IPS DF 6.9 (cell line): ENCODE results near the gene TTC27.
"Not testable (repeated sequence)": the region's sequence is repeated elsewhere in the genome, so short reads cannot be mapped to it uniquely, and the experiment has no call there.

Experiments used
- DNase-seq: peaks from one replicate; pipeline ENCODE4 v3.0.0-alpha.2; 2013; ENCODE audit warnings: low read depth, low spot score
- H3K27ac ChIP-seq: one replicate; pipeline ENCODE4 v1.5.1; 2013; ENCODE audit warnings: low read length, control low read depth
- H3K27me3 ChIP-seq: 2 replicates; pipeline ENCODE4 v1.6.1; 2013; ENCODE audit warnings: mild to moderate bottlenecking, low read length; ENCODE audit not compliant: control insufficient read depth, insufficient read depth
- H3K36me3 ChIP-seq: 2 replicates; pipeline ENCODE4 v1.6.1; 2013; ENCODE audit warnings: low read length; ENCODE audit not compliant: control insufficient read depth, insufficient read depth
- H3K4me1 ChIP-seq: 2 replicates; pipeline ENCODE4 v1.6.1; 2013; ENCODE audit warnings: low read length; ENCODE audit not compliant: control insufficient read depth, insufficient read depth
- H3K4me3 ChIP-seq: 2 replicates; pipeline ENCODE4 v1.5.1; 2013; ENCODE audit warnings: mild to moderate bottlenecking, low read length
- H3K9me3 ChIP-seq: 2 replicates; pipeline ENCODE4 v1.6.1; 2013; ENCODE audit warnings: low read length, inconsistent platforms; ENCODE audit not compliant: control insufficient read depth, insufficient read depth
- WGBS: extraction: QIAGEN DNeasy Blood & Tissue Kit; methylation state at CpG from one replicate; pipeline ENCODE4 v1.1.7; 2013; ENCODE audit warnings: mixed read lengths, missing lambda C conversion rate; ENCODE audit not compliant: insufficient read length, insufficient coverage; 5-methylcytosine and 5-hydroxymethylcytosine counted together

The TTC27 gene

DNA sequence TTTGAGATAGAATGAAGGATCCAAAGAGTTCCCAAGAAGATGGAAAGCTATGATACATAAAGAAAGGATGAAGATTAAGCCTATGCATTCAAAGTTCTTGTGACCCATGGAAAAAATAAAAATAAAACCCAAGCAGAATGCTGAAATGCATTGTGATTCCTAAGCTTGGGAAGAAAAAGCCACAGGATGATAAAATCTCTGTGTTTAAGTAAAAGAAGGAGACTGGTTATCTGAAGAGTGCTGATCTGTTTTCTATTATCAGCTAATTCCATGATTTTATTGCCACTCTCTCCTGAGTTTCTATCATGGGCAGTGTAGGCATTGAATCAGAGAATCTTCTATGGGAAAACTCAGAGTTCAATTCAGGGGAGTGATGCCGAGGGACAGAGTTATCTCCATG lies 215.8 kb downstream of the TTC27 start:
- no CpG with 5 or more reads among the region's 1 CpG for WGBS
- no peak for DNase-seq
- H3K36me3 ChIP-seq, result no peaks in the 10 kb centered on the region
- no peak overlapping the region for H3K4me3 ChIP-seq
- H3K4me1 ChIP-seq, result no peaks in the 10 kb centered on the region
- H3K27ac ChIP-seq, result no peak overlapping the region
- no peaks in the 10 kb centered on the region for H3K9me3 ChIP-seq
- H3K27me3 ChIP-seq, result no peaks in the 10 kb centered on the region

DNA sequence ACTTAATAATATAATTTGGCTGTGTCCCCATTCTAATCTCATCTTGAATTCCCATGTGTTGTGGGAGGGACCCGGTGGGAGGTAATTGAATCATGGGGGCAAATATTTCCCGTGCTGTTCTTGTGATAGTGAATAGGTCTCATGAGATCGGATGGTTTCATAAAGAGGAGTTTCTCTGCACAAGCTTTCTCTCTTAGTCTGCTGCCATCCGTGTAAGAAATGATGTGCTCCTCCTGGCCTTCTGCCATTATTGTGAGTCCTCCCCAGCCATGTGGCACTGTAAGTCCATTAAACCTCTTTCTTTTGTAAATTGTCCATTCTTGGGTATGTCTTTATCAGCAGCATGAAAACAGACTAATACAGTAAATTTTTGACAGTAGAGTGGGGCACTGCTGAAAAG lies 216.4 kb downstream of the TTC27 start:
- no peak overlapping the region for H3K4me3 ChIP-seq
- WGBS, result no CpG with 5 or more reads among the region's 4 CpGs
- no peaks in the 10 kb centered on the region for H3K27me3 ChIP-seq
- H3K27ac ChIP-seq, result no peak overlapping the region
- H3K36me3 ChIP-seq, result no peaks in the 10 kb centered on the region
- H3K9me3 ChIP-seq, result no peaks in the 10 kb centered on the region
- no peaks in the 10 kb centered on the region for H3K4me1 ChIP-seq
- DNase-seq, result no peak

DNA sequence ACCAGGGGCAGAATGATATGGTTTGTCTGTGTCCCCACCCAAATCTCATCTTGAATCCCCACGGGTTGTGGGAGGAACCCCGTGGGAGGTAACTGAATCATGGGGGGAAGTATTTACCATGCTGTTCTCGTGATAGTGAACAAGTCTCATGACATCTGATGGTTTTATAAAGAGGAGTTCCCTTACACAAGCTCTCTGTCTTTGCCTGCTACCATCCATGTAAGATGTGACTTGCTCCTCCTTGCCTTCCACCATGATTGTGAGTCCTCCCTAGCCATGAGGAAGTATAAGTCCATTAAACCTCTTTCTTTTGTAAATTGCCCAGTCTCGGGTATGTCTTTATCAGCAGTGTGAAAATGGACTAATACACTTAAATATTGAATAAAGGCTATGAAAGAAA lies 218.4 kb downstream of the TTC27 start:
- WGBS, result no CpG with 5 or more reads among the region's 4 CpGs
- not testable (repeated sequence) for H3K27ac ChIP-seq, H3K4me1 ChIP-seq, H3K9me3 ChIP-seq, DNase-seq, H3K36me3 ChIP-seq, H3K27me3 ChIP-seq, H3K4me3 ChIP-seq

DNA sequence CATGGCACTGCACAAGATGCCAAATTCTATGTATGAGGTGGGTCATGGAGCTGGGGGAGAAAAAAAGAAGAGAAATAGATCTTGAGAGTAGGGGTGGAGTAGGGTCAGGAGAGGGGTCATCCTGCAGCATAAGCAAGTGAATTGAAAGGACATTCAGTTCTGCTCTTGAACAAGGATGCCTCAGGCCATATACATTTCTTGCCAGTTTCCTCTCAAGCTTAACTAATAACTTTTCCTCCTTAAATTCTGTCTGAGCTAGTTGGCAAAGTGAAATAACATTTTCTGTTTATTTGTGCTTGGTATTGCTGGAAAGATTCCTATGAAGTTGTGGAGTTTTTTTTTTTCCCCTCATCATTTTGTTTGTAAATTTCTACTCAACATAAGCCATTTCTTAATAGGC lies 219.9 kb downstream of the TTC27 start:
- no peak for DNase-seq
- Histone ChIP-seq H3K9me3 (no peaks in the 10 kb centered on the region), H3K27ac (no peak overlapping the region), H3K27me3 (no peaks in the 10 kb centered on the region), H3K4me1 (no peaks in the 10 kb centered on the region), H3K4me3 (no peak overlapping the region), H3K36me3 (no peaks in the 10 kb centered on the region)

DNA sequence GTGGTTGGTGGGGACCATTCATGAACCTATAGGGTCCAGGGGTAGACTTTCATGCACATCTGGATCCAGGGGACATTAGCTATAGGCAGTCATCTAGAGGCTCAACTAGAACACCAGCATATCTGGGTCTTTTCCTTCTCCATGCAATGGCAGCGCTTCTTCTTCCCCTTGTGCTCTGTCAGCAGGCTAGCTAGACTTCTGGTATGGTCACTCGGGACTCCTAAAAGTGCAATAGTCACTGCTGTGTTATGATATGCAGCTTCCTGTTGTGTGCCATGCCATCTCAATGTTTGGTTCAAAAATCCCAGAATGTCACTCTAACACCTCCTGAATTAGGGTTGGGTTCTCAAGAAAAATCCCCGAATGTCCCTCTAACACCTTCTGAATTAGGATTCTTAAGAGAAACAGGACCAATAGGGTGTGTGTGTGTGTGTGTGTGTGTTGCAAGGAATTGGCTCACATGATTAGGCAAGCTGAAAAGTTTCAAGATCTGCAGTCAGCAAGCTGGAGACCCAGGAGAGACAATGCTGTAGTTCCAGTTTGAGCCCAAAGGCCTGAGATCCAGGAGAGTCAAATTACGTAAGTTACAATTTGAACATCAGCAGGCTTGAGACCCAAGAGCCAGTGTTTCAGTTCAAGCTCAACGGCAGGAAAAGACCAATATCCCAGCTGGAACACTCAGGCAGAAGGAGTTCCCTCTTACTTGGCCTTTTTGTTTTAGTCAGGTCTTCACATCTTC lies 221.8 kb downstream of the TTC27 start:
- no peaks in the 10 kb centered on the region for H3K4me1 ChIP-seq
- no peak for DNase-seq
- H3K36me3 ChIP-seq, result no peaks in the 10 kb centered on the region
- no peaks in the 10 kb centered on the region for H3K9me3 ChIP-seq
- no CpG with 5 or more reads among the region's 5 CpGs for WGBS
- H3K27ac ChIP-seq, result no peak overlapping the region
- no peaks in the 10 kb centered on the region for H3K27me3 ChIP-seq
- H3K4me3 ChIP-seq, result no peak overlapping the region

DNA sequence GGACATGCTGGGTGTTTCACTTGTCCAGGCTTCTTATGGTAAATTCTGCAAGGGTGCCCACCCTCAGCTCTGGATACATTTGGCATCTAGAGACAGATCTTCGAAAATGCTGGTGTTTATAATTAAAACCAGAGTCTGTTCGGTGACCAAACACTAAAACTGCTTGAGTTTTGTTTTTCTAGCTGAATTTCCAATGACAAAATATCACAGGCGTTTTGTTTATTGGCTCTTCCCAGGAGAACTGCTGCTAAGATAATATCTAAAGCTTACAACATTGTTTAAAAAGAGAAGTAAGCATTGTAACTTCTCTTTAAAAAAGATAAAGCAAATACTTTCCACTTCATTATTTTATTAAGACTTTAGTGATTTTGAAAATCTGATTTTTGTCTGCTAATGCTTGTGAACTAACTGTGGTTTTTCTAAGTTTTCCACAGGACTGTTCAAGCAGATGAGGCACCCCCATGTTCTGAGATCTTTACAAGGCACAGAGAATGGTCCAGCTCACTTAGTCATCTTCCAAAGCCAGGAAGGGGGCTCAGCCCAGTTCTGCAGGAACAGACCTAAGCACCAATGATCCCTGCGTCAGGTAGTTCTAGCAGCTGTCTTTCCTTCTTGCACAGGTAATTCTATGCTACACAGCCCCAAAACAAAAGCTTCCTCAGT lies 224.1 kb downstream of the TTC27 start:
- WGBS, result no CpG with 5 or more reads among the region's 4 CpGs

DNA sequence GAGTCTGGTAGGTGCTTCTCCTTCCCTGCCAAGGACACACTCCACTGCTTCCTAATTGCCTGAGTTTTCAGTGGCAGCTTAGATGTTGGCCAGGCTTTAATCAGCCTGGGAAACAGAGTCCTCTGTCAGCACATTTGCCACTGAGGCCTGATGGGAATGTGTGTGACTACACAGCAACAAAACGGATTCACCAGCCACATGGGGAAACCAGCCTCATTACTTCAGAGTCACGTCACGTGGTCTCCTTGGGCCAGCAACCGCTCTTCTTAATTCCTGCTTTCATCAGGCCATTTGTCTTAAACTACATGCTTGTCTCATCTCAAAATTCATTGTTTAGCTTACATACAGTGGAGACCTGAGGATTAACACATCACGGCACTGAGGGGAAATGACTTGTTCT lies 225.0 kb downstream of the TTC27 start:
- H3K27me3 ChIP-seq, result no peaks in the 10 kb centered on the region
- H3K9me3 ChIP-seq, result no peaks in the 10 kb centered on the region
- H3K36me3 ChIP-seq, result no peaks in the 10 kb centered on the region
- DNase-seq, result no peak
- H3K27ac ChIP-seq, result no peak overlapping the region
- H3K4me1 ChIP-seq, result 0 out of 2 replicates have a peak, but pooled peaks cover 1% of the 10 kb centered on the region
- no peak overlapping the region for H3K4me3 ChIP-seq
- no CpG with 5 or more reads among the region's 5 CpGs for WGBS

More for the DNA sequence above, 224.1 kb downstream of the TTC27 start:
- Histone ChIP-seq H3K9me3 (no peaks in the 10 kb centered on the region), H3K27me3 (no peaks in the 10 kb centered on the region), H3K27ac (no peak overlapping the region), H3K4me1 (0 out of 2 replicates have a peak, but pooled peaks cover 1% of the 10 kb centered on the region), H3K36me3 (no peaks in the 10 kb centered on the region), H3K4me3 (no peak overlapping the region)
- no peak for DNase-seq

DNA sequence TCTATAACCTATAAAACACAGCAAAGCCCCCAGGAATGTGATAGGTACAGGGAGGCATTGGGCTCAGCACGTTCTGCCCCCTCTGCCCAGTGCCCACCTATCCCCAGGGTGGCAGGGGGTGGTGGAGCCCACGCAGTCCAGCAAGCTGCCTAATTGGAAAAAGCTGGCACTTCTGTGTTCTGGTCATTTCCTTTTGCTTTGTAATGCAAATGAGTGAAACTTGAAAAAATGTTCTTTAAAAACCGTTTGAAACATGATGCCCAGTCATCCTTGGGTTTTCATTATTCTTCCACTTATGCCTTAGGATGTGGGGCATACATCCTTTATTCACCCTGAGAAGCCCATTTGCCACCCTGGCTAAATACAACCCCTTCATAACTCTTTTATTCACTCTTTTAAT lies 229.0 kb downstream of the TTC27 start:
- Histone ChIP-seq H3K36me3 (no peaks in the 10 kb centered on the region), H3K9me3 (no peaks in the 10 kb centered on the region), H3K27me3 (no peaks in the 10 kb centered on the region), H3K4me3 (no peak overlapping the region), H3K27ac (no peak overlapping the region), H3K4me1 (0 out of 2 replicates have a peak, but pooled peaks cover 1% of the 10 kb centered on the region)
- DNase-seq, result no peak
- no CpG with 5 or more reads among the region's 3 CpGs for WGBS

DNA sequence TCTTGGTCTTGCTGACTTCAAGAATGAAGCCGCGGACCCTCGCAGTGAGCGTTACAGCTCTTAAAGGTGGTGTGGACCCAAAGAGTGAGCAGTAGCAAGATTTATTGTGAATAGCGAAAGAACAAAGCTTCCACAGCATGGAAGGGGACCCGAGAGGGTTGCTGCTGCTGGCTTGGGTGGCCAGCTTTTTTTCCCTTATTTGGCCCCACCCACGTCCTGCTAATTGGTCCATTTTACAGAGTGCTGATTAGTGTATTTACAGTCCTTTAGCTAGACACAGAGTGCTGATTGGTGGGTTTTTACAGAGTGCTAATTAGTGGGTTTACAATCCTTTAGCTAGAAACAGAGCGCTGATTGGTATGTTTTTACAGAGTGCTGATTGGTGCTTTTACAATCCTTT lies 230.9 kb downstream of the TTC27 start:
- H3K9me3 ChIP-seq, result no peaks in the 10 kb centered on the region
- WGBS, result no CpG with 5 or more reads among the region's 8 CpGs
- 0 out of 2 replicates have a peak, but pooled peaks cover 1% of the 10 kb centered on the region for H3K4me1 ChIP-seq
- H3K4me3 ChIP-seq, result no peak overlapping the region
- DNase-seq, result no peak
- no peaks in the 10 kb centered on the region for H3K27me3 ChIP-seq
- H3K36me3 ChIP-seq, result no peaks in the 10 kb centered on the region
- H3K27ac ChIP-seq, result no peak overlapping the region

DNA sequence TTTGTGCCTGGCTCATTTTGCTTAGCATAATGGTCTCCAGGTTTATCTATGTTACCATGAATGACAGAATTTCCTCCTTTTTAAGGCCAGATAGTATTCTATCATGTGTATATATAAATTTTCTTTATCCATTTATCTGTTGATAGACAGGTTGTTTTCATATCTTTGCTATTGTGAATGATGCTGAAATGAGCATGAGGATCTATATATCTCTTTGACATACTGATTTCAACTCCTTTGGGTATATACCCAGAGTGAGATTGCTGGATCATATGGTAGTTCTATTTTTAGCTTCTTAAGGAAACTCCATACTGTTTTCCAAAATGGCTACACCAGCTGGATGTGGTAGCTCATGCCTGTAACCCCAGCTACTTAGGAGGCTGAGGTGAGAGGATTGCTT lies 232.5 kb downstream of the TTC27 start:
- no peaks in the 10 kb centered on the region for H3K27me3 ChIP-seq
- no peak overlapping the region for H3K27ac ChIP-seq
- H3K9me3 ChIP-seq, result no peaks in the 10 kb centered on the region
- H3K4me1 ChIP-seq, result 0 out of 2 replicates have a peak, but pooled peaks cover 1% of the 10 kb centered on the region
- H3K4me3 ChIP-seq, result no peak overlapping the region
- no peak for DNase-seq
- no peaks in the 10 kb centered on the region for H3K36me3 ChIP-seq
